ENCODE measurements around the gene CSHL1.
"Not testable (repeated sequence)": the region's sequence is repeated elsewhere in the genome, so short reads cannot be mapped to it uniquely, and the experiment has no call there.

CSHL1 gene

GRCh38 chr17:63939884-63940283, 28.8 kb upstream of the CSHL1 start:
- no peak for DNase-seq (ENCODE audit: low spot score)

- DNase-seq (ENCODE audit: low spot score), result no peak
Observed at GRCh38 chr17:63939401-63939800, 28.3 kb upstream of the CSHL1 start.

DNA sequence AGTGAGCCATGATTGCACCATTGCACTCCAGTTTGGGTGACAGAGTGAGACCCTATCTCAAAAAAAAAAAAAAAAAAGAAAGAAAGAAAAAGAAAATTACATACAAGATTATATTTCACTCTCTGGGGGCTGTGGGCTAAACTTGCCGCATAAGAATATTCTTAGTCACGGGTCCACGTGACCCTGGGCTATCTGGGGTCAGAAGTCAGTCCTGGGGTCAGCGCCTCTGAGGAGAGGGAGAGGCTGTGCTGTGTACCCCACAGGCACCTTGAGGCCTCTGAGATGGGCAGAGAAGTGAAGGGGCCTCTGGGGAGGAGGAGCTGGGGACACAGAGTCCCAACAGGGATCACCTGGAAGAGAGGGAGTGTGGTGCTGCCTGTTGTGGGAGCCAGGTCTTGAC, 26.9 kb upstream of the CSHL1 start:
- no peak for DNase-seq (ENCODE audit: low spot score)

DNA sequence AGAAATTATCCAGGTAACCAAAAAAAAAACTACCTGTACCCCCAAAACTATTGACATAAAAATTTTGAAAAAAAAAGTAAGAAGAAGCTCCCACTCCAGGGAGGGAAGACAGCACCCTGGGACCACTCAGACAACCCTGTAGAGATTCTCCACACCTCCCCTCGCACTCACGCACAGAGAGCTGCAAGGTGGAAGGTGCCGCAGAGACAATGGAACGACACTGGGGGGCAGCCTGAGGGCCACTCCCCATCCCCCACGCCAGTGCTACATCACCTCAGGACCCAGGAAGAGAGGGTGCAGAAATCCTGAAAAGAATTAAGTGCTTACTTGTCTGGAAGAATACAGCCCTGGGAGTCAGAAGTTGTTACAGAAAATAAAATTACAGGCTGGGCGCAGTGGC, 26.3 kb upstream of the CSHL1 start:
- DNase-seq (ENCODE audit: low spot score), result no peak

DNA sequence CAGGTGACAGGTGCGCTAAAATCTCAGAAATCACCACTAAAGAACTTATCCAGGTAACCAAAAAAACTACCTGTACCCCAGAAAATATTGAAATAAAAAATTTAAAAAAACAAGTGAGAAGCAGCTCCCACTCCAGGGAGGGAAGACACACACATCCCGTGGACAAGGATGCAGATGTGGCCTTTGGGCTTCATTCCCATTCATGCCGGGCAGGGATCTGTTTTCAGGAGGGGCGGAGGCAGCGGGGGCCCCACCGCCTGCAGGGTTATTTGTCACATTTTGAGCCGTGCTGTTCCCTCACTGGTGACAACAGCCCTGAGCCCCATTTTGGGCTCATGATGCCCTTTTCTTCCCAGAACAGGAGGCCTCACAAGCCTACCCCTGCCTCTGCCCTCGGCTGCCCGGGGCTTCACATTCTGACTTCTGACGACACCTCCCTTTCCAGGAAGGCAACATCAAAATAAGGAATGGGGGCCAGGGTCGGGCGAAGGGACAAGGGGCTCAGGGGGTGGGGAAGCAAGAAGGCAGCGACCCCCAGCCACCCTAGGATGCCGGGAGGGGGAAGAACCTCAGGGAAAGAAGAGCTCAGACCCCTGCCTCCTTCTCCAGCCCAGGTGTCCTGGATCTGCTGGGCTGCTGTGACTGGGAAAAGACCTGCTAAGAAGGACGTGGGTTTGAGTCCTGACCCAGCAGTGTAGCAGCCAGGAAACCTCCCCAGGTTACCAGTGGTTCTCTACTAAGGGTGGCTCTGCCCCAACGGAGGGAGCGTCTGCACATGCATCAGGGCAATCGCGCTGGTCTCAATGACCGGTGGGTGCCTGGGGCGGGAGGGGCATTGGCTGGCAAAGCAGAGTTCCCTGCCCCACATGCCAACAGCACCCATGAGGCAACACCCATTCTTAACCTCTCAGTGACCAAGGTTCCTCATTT, 23.4 kb upstream of the CSHL1 start:
- DNase-seq (ENCODE audit: low spot score), result no peak

DNA sequence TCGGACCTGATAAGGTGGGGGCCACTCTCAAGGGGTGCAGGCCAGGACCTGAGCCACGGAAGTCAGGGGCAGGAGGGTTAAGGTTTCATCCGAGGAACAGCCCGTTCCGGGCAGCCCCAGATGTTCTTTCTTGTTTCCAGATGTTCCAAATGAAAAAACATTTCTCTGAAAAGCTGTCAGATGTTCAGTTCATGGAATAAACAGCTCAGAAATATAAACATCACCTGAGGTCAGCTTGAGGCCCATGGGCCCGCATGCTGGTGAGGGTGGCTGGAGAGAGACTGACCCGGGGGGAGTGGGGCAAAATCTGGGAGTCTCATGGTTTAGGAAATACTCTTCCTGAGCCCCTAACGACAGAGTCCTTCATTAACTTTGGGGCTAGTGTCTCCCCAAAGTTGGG, 22.5 kb upstream of the CSHL1 start:
- DNase-seq (ENCODE audit: low spot score), result no peak

DNA sequence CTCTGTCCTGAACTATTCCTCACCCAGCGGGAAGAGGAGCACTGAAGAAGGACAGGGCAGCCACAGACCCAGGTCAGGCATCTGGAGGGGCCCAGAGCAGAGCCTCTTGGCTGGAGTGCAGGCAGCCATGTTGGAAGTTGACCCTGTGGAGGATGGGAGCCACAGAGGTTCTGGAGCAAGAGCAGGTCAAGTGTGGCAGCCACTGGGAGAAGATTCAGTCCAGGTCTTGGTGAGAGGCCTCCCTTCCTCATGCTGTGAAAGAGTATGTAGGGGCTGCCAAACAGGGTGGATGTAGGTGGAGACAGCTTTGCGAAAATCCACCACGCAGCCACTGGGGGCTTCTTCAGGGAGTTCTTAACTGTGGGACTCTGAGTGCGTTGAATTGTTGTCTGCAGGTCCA, 21.7 kb upstream of the CSHL1 start:
- no peak for DNase-seq (ENCODE audit: low spot score)

- DNase-seq (ENCODE audit: low spot score), result no peak
Observed at GRCh38 chr17:63931981-63932561, 21.0 kb upstream of the CSHL1 start, which contains the start of gene CD79B. CD79B (minus strand) TSS chr17:63932331; CDS start chr17:63932261, 70 bp downstream.

GRCh38 chr17:63930951-63931575, 20.0 kb upstream of the CSHL1 start:
- DNase-seq (ENCODE audit: low spot score), result no peak

DNA sequence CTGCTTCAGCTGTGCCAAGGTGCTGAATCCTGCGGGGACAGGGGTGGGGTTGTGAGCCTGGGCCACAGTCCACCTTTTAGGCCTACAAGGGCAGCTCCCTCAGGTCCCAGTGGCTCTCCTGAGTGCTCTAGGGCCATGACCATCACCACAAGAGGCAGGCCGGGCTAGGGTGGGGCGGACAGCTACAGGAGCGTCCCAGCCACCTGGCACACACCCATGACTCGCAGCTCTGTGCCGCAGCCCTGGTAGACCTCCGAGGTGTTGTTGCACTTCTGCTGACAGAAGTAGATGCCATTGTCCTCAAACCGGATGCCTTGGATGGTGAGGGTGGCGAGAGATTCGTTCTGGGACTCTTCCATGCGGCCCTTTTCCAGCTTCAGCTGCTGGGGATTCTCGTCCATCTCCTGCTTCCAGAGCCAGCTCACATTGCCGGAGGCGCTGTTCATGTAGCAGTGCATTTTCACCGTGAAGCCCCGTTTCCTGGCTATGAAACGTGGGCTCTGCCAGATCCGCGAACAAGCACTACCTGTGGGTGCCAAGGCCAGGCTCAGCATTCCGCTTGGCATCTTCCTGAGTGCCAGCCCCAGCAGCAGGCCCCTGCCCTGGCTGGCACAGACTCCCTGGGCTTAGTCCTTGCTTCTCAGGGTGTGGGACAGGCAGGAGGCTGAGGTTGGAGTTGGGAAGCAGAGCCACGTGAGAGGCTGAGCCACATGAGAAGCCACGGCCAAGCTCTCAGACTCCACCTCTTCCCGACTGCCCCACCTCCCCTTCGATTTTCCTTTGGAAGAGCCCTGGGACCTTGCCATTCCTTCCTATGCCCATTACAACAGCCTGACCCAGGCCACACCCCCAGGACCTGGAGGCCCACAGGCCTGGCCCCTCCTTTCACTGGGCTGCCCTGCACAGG, 19.1 kb upstream of the CSHL1 start:
- DNase-seq (ENCODE audit: low spot score), result no peak

DNA sequence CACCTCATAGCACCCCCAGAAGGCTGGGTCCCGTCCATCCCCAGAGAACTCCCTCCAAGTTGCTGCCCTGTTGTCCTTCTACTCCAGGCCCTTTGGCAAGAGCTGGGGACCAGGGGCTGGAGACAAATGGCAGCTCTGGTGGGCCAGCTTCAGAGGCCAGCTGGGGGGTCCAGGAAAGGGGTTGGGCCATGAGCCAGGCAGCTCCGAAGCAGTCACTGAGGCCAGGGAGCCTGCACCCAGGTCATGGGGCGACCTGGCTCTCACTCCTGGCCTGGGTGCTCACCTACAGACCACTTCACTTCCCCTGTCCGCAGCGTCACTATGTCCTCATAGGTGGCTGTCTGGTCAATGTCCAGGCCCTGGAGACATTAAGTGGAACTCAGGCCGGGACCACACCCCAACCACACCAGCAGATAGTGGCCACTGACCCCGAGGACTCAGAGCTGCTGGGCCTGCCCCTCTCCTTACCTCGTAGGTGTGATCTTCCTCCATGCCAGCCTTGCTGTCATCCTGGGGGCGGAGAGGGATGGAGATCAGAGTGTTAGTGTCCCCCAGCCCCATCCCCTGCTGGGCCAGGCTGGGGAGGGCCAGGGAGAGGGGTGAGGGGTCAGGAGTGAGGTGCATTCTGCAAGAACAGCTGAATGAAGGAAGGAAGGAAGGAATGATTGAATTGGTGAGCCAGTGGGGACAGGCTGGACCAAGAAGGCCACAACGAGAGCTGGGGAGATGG, 18.1 kb upstream of the CSHL1 start:
- DNase-seq (ENCODE audit: low spot score), result no peak

GRCh38 chr17:63928172-63928666, 17.2 kb upstream of the CSHL1 start:
- DNase-seq (ENCODE audit: low spot score), result no peak

DNA sequence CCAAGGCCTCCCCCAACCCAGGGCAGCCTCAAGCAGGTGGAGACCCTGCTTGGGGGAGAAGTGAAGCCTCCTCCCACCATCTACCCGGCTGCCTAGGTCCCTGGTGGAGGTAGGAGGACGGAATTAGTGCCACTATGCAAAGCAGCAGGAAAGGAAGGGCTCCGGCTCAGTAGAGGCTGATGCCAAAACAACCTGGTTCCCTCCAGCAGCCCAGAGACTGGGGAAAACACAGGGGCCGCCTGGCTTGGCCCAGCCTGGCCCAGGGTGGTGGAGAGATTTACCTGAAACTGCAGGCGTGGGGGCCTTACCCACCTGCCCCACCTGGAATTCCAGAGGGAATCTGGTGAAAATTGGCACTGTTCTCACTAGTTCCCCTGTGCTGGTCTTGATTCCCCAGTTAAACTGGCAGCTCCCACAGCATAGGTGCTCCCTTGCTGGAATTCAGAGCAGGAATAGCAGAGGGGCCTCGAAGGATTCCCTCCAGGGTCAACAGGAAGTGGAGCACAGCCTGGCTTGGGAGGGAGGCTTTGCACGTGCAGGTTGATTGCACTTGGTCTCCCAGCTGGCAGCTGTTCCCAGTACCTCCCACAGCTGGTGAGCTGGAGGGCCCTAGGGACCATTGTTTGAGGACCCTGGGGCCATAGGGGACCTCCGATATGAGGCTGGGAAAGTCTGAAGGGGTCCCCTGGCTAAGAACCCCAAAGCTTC, 16.6 kb upstream of the CSHL1 start:
- no peak for DNase-seq (ENCODE audit: low spot score)

GRCh38 chr17:63926164-63926563, 15.1 kb upstream of the CSHL1 start:
- no peak for DNase-seq (ENCODE audit: low spot score)

DNA sequence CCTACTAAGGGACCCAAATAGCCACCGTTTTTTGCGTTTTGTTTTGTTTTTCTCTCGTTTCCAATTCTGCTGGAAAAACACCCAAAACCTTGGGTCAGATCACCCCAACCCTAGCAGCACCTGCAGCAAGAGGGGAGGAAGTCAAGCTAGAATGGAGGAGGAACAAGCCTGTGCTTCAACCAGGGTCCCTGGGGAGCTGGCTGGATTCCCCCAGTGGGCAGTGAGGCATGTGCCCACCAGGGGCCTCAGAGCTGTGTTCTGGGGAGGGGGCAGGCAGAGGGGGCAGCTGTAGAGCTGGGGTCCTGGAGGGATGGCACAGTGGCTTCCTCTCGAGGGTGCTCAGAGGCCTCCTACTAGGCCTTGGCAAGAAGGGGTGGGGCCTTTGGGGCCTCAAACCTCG, 14.6 kb upstream of the CSHL1 start:
- DNase-seq (ENCODE audit: low spot score), result peak; percentile 34

DNA sequence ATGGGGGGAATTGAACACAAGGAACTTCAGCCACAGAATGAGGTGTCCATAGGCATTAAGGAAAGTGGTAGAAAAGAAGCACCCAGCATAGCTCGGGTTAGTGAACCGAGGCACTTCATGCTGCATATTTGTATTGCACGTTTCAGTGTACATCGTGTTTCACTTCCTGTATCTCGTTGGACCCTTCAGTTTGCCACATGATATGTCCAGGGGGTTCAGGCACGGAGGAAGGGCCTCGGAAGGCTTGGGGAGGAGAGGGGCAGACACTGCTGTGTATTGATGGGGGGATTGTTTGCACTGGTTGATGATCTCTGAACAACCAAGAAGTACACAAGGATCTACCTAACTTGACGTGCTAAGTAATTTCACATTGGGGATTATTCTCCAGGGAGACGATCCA, 11.3 kb upstream of the CSHL1 start:
- DNase-seq (ENCODE audit: low spot score), result not testable (repeated sequence)

GRCh38 chr17:63920779-63921178, 9.7 kb upstream of the CSHL1 start:
- not testable (repeated sequence) for DNase-seq (ENCODE audit: low spot score)

GRCh38 chr17:63920050-63920449, 9.0 kb upstream of the CSHL1 start:
- not testable (repeated sequence) for DNase-seq (ENCODE audit: low spot score)

GRCh38 chr17:63919311-63919723, 8.3 kb upstream of the CSHL1 start:
- peak; percentile 88 for DNase-seq (ENCODE audit: low spot score)

DNA sequence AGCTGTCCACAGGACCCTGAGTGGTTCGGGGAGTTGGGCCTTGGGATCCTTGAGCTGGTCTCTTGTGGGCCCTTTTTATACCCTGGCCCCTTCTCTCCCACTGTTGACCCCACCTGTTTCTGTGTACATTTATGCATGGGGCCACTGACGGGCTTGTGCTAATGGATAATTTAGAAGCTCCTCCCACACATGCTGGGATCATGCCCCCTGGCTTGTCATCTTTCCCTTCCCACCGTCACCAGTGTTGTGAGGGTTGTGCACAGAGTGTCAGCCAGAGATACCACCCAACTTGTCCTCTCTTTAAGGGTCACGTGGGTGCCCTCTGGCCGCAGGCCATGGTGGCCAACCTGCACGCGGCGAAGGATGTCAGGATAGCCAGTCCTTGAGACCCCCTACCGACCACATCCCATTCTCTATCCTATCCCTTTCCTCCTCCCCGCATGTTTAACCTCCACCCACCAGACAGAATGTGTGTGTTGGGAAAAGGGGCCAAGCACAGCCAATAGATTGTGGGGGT, 7.8 kb upstream of the CSHL1 start, which contains the start of gene GH1:
GH1 (minus strand) TSS at position 51 of the 517 bp plus-strand sequence. CDS start 63 bp downstream, outside the sequence.
- DNase-seq (ENCODE audit: low spot score), result not testable (repeated sequence)

Data from D341Med (cell line).